CD4-positive, alpha-beta memory T cell (primary cell): ENCODE measurements around the gene MLKL. TPM values are rescaled to one million over a fixed set of nuclear protein-coding genes. Genes with fewer than 3 reads are reported as not detected.

Source experiments
- CTCF ChIA-PET: fragments of 350-600 bp; sonication (Branson Sonifier 250); formaldehyde crosslinking; loops from one replicate; lab custom pipeline; 2021; ENCODE audit warnings: inconsistent platforms; ENCODE audit not compliant: partially characterized antibody; lab: Charles Lee
- POLR2A ChIA-PET: fragments of 350-600 bp; sonication (Branson Sonifier 250); formaldehyde crosslinking; loops from one replicate; lab custom pipeline; 2021; ENCODE audit not compliant: partially characterized antibody; lab: Charles Lee
- DNase-seq, 5 donors: peaks; one replicate each; pipeline versions ENCODE4 v3.0.0 to v3.0.0-alpha.2; 2020 to 2022; ENCODE audit warnings: mixed read lengths in 1 of 5
- H3K27ac ChIP-seq: one replicate; pipeline ENCODE4 v1.7.0; 2013; ENCODE audit warnings: low read depth, low read length
- H3K27me3 ChIP-seq: 2 replicates; pipeline ENCODE4 v1.7.0; 2013; ENCODE audit warnings: mild to moderate bottlenecking, low read length, moderate library complexity; ENCODE audit not compliant: insufficient read depth
- H3K36me3 ChIP-seq: 2 replicates; pipeline ENCODE4 v1.7.0; 2013; ENCODE audit warnings: mild to moderate bottlenecking, low read length, moderate library complexity; ENCODE audit not compliant: insufficient read depth
- H3K4me1 ChIP-seq: 2 replicates; pipeline ENCODE4 v1.7.0; 2013; ENCODE audit warnings: mild to moderate bottlenecking, low read length, moderate library complexity; ENCODE audit not compliant: insufficient read depth
- H3K4me3 ChIP-seq, 2 donors: one replicate each; pipeline ENCODE4 v1.7.0; 2013; ENCODE audit warnings: low read length in 2 of 2, mild to moderate bottlenecking in 1 of 2
- H3K9me3 ChIP-seq, 2 donors: one replicate each; pipeline ENCODE4 v1.7.0; 2013; ENCODE audit warnings: low read length in 2 of 2, control low read depth in 1 of 2; ENCODE audit not compliant: control insufficient read depth in 1 of 2
- H3K27ac Mint-ChIP-seq, 7 donors: one replicate each; pipeline ENCODE4 v1.8.0; 2020 to 2021; ENCODE audit warnings: mixed read lengths in 7 of 7, mild to moderate bottlenecking in 6 of 7, inconsistent platforms in 3 of 7, moderate library complexity in 3 of 7
- H3K27me3 Mint-ChIP-seq, 2 donors: one replicate each; pipeline ENCODE4 v1.8.0; 2020 to 2021; ENCODE audit warnings: mixed read lengths in 2 of 2
- H3K36me3 Mint-ChIP-seq, 2 donors: one replicate each; pipeline ENCODE4 v1.8.0; 2020 to 2021; ENCODE audit warnings: mixed read lengths in 2 of 2, inconsistent platforms in 1 of 2, mild to moderate bottlenecking in 1 of 2
- H3K4me1 Mint-ChIP-seq, 4 donors: one replicate each; pipeline ENCODE4 v1.8.0; 2020 to 2021; ENCODE audit warnings: mixed read lengths in 4 of 4, mild to moderate bottlenecking in 1 of 4
- H3K4me3 Mint-ChIP-seq, 8 donors: one replicate each; pipeline ENCODE4 v1.8.0; 2020 to 2021; ENCODE audit warnings: mixed read lengths in 8 of 8, mild to moderate bottlenecking in 7 of 8, moderate library complexity in 6 of 8, inconsistent platforms in 3 of 8
- H3K9me3 Mint-ChIP-seq, 8 donors: one replicate each; pipeline ENCODE4 v1.8.0; 2020 to 2021; ENCODE audit warnings: mixed read lengths in 8 of 8, mild to moderate bottlenecking in 5 of 8, inconsistent platforms in 3 of 8, moderate library complexity in 1 of 8
- intact Hi-C: fragments of 100-400 bp; cut with micrococcal nuclease; formaldehyde crosslinking; loops from one replicate; pipeline ENCODE4 v1.15.1; 2023
- polyA plus RNA-seq, 2 donors: library from polyadenylated mRNA; unstranded; fragments of 300-500 nt; fragmentation: Illumina TruSeq; gene quantifications; one replicate each; pipeline ENCODE4 v1.2.3, GENCODE V29; 2021
- total RNA-seq, 2 experiments: library from RNA; stranded (reverse); gene quantifications; one replicate each; pipeline ENCODE4 v1.2.3, GENCODE V29; 2021

The MLKL gene
- total and polyA plus RNA-seq, 4 experiments from 2014 or later = 12.5 to 40.6 (median 29.2) TPM

DNA sequence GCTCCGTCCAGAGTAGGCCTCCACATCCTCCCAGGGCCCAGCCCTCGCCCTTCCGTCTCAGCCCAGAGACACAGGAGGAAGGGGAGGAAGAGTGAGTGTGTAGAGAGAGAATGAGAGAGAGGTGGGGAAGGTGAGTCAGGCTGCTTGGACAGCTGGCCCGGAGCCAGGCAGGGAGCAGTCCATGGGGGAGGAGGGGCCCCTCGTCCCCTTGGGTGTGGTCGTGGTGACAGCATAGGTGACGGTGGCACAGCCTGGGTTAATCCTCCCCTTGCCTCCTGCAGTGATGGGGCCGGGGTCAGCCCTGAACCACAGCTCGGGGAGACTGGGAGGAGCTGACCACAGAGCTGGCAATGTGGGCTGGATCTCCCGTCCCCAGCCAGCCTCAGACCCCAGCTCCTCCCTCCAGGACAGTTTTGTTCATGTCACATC is 37.5 kb upstream of the MLKL start:
- POLR2A ChIA-PET = no interaction called here
- Histone ChIP-seq H3K4me1 (no peaks in the 10 kb centered on the region), H3K36me3 (no peaks in the 10 kb centered on the region), H3K27ac (no peak overlapping the region), H3K4me3 (no peak overlapping the region), H3K9me3 (no peaks in the 10 kb centered on the region), H3K27me3 (peaks cover 4% of the 10 kb centered on the region)
- H3K36me3 Mint-ChIP-seq = no peaks in the 10 kb centered on the region
- intact Hi-C loops = no loop called here
- H3K27me3 Mint-ChIP-seq = peaks cover 0 to 5% of the 10 kb centered on the region in 2 donors
- H3K27ac Mint-ChIP-seq = no peak overlapping the region
- no peak for DNase-seq
- no peak overlapping the region for H3K4me3 Mint-ChIP-seq
- H3K4me1 Mint-ChIP-seq = no peaks in the 10 kb centered on the region
- no peaks in the 10 kb centered on the region for H3K9me3 Mint-ChIP-seq
- CTCF ChIA-PET = no interaction called here

DNA sequence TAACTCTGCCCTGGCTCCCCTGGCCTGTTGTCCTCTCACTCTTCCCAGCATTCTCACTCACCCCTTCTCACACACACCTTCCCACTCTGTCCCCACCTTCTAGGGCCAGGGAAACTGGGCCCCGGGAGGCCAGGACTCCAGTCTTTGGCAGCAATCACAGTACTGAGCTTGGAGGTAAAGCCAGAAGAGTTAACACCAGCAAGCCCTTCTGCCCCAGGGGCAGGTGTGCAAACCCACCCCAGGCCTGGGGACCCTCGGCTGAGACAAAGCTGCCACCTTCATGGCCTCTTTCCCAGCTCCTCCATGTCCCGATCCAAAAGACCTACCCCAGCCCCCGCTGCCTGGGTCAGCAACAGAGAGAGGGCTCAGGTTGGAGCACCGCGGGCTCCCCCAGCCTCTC is 36.9 kb upstream of the MLKL start:
- Histone ChIP-seq H3K4me1 (no peaks in the 10 kb centered on the region), H3K9me3 (no peaks in the 10 kb centered on the region), H3K4me3 (no peak overlapping the region), H3K27ac (no peak overlapping the region), H3K27me3 (peaks cover 4% of the 10 kb centered on the region), H3K36me3 (no peaks in the 10 kb centered on the region)
- H3K4me1 Mint-ChIP-seq = no peaks in the 10 kb centered on the region
- intact Hi-C loops = no loop called here
- H3K4me3 Mint-ChIP-seq = no peak overlapping the region
- H3K27me3 Mint-ChIP-seq = peaks cover 0 to 7% of the 10 kb centered on the region in 2 donors
- no peaks in the 10 kb centered on the region for H3K36me3 Mint-ChIP-seq
- no peaks in the 10 kb centered on the region for H3K9me3 Mint-ChIP-seq
- no peak for DNase-seq
- H3K27ac Mint-ChIP-seq = no peak overlapping the region
- ChIA-PET CTCF (no interaction called here), POLR2A (no interaction called here)

DNA sequence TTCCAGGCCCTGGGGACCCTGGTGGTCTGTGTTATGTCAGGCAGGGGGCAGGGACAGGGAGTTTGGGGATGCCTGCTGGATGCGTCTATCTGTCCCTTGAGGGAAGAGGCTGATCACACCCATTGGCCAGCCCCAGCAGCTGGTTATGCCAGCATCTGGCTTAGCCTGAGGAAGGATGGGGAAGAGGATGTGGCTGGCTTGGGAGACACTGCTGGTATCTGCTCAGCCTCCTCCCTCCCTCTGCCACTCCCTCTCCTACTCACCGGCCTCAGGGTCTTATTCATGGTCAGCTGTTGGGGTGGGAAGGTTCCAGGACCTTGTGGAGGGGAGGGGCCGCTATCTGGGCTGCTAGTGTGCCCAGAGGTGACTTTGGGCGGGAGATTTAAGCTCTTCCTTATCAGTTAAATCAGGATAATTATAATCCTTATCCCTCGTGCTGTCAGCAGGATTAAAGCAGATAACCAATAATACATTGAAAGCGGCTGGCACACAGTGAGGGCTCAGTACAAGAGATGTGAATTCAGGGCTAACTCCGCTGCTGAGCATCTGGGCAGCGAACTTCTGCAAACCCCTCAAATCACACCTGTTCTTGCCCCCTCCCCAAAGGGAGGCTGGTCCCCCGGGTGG is 36.0 kb upstream of the MLKL start:
- Histone ChIP-seq H3K27me3 (peaks cover 4% of the 10 kb centered on the region), H3K4me1 (no peaks in the 10 kb centered on the region), H3K27ac (no peak overlapping the region), H3K4me3 (no peak overlapping the region), H3K36me3 (no peaks in the 10 kb centered on the region), H3K9me3 (no peaks in the 10 kb centered on the region)
- ChIA-PET POLR2A (no interaction called here), CTCF (interaction anchor here (0.6 kb wide), 1 partner anchor 293 kb away, joined by 3 read pairs; no protein-coding TSS in a partner anchor)
- Mint-ChIP-seq H3K9me3 (no peaks in the 10 kb centered on the region), H3K27me3 (peaks cover 0 to 7% of the 10 kb centered on the region in 2 donors), H3K27ac (no peak overlapping the region), H3K4me1 (no peaks in the 10 kb centered on the region), H3K36me3 (no peaks in the 10 kb centered on the region), H3K4me3 (no peak overlapping the region)
- intact Hi-C loops = no loop called here
- no peak for DNase-seq

DNA sequence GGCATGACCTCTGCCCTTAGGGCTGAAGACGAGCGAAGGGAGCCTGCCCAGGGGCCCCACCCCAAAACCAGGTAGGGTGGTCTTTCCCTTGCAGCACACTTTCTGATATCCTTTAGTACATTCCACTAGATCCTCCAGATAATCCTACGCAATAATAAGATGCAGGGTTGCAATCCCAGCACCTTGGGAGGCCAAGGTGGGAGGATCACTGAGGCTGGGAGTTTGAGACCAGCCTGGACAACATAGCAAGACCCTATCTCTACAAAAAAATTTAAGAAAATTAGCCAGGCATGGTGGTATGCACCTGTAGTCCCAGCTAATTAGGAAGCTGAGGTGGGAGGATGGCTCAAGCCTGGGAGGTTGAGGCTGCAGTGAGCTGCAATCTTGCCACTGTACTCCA is 34.9 kb upstream of the MLKL start:
- no peak overlapping the region for H3K27ac ChIP-seq
- Mint-ChIP-seq H3K27ac (no peak overlapping the region), H3K27me3 (peaks cover 0 to 7% of the 10 kb centered on the region in 2 donors), H3K36me3 (no peaks in the 10 kb centered on the region), H3K4me3 (no peak overlapping the region), H3K4me1 (peaks cover 3 to 5% (median 3%) of the 10 kb centered on the region in 4 donors), H3K9me3 (no peaks in the 10 kb centered on the region)
- no peaks in the 10 kb centered on the region for H3K4me1 ChIP-seq
- no peak for DNase-seq
- H3K4me3 ChIP-seq = no peak overlapping the region
- no peaks in the 10 kb centered on the region for H3K36me3 ChIP-seq
- H3K27me3 ChIP-seq = peaks cover 4% of the 10 kb centered on the region
- ChIA-PET POLR2A (no interaction called here), CTCF (no interaction called here)
- no peaks in the 10 kb centered on the region for H3K9me3 ChIP-seq
- intact Hi-C loops = no loop called here

GRCh38 chr16:74735162-74735452 is 34.4 kb upstream of the MLKL start:
- H3K27ac ChIP-seq = no peak overlapping the region
- H3K4me1 ChIP-seq = peaks cover 3% of the 10 kb centered on the region
- Mint-ChIP-seq H3K27ac (no peak overlapping the region), H3K27me3 (peaks cover 0 to 7% of the 10 kb centered on the region in 2 donors), H3K36me3 (no peaks in the 10 kb centered on the region), H3K9me3 (no peaks in the 10 kb centered on the region), H3K4me3 (no peak overlapping the region), H3K4me1 (peaks cover 6 to 10% (median 8%) of the 10 kb centered on the region in 4 donors)
- peaks cover 4% of the 10 kb centered on the region for H3K27me3 ChIP-seq
- H3K4me3 ChIP-seq = no peak overlapping the region
- CTCF ChIA-PET = no interaction called here
- no peak for DNase-seq
- POLR2A ChIA-PET = no interaction called here
- H3K36me3 ChIP-seq = no peaks in the 10 kb centered on the region
- no peaks in the 10 kb centered on the region for H3K9me3 ChIP-seq
- intact Hi-C loops = no loop called here

- Mint-ChIP-seq H3K27me3 (peaks cover 0 to 3% of the 10 kb centered on the region in 2 donors), H3K27ac (no peak overlapping the region), H3K4me3 (no peak overlapping the region), H3K9me3 (no peaks in the 10 kb centered on the region), H3K4me1 (peaks cover 7 to 15% (median 9%) of the 10 kb centered on the region in 4 donors), H3K36me3 (no peaks in the 10 kb centered on the region)
- Histone ChIP-seq H3K4me1 (peaks cover 6% of the 10 kb centered on the region), H3K36me3 (no peaks in the 10 kb centered on the region), H3K9me3 (no peaks in the 10 kb centered on the region), H3K4me3 (no peak overlapping the region), H3K27me3 (peaks cover 4% of the 10 kb centered on the region), H3K27ac (no peak overlapping the region)
- ChIA-PET POLR2A (no interaction called here), CTCF (interaction anchor here (0.6 kb wide), 1 partner anchor 357 kb away, joined by 3 read pairs; no protein-coding TSS in a partner anchor)
- DNase-seq = no peak
- intact Hi-C loops = no loop called here
These were observed 33.9 kb upstream of the MLKL start for GRCh38 chr16:74734361-74735161.

DNA sequence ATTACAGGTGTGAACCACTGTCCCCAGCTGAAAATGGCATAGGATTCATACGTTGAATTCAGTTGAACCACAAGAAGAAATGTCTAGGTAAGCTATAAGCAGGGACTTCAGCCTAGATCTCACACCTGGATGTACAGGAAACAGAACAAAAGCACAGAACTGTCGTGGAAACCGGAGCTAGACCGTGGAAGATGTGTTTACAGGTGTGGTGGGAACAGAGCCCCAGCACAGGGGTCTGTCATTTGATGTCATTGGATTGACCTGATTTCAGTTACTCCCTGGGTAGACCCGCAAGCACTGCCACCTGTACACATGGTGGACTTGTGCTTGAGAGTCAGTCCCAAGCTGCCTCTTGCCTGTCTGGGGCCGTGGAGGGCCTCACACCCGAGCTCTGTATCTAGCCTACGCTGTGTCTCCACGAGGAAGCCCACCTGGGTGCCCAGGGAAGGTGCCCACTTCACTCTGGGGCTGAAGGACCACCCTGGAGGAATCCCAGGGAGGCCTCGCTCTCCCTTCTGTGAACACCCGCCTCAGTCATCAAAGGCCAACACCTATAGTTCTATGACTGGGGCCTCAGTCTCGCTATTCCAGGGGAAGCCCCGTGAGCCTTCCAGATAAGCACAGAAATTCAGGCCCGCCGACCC is 32.2 kb upstream of the MLKL start:
- Histone ChIP-seq H3K4me1 (peaks cover 6% of the 10 kb centered on the region), H3K36me3 (no peaks in the 10 kb centered on the region), H3K4me3 (no peak overlapping the region), H3K9me3 (no peaks in the 10 kb centered on the region), H3K27ac (no peak overlapping the region), H3K27me3 (peaks cover 4% of the 10 kb centered on the region)
- no peak for DNase-seq
- Mint-ChIP-seq H3K9me3 (no peaks in the 10 kb centered on the region), H3K36me3 (no peaks in the 10 kb centered on the region), H3K4me3 (no peak overlapping the region), H3K27ac (no peak overlapping the region), H3K27me3 (peaks cover 0 to 3% of the 10 kb centered on the region in 2 donors), H3K4me1 (peaks cover 7 to 16% (median 10%) of the 10 kb centered on the region in 4 donors)
- ChIA-PET POLR2A (no interaction called here), CTCF (no interaction called here)
- intact Hi-C loops = no loop called here
